ENCODE results near the gene PNMA3. TPM values are rescaled to one million over a fixed set of nuclear protein-coding genes. Genes with fewer than 3 reads are reported as not detected.
"Not testable (repeated sequence)": the region's sequence is repeated elsewhere in the genome, so short reads cannot be mapped to it uniquely, and the experiment has no call there.

The PNMA3 gene
- total RNA-seq, 2 donors from 2014 or later = 5.4 to 7.4 TPM

- peaks cover 23% of the 10 kb centered on the region for H3K9me3 Mint-ChIP-seq
- Histone ChIP-seq H3K27me3 (ENCODE audit: control insufficient read depth, insufficient read depth, low read length, poor library complexity, severe bottlenecking) (no peaks in the 10 kb centered on the region), H3K4me3 (ENCODE audit: low read length) (no peak overlapping the region), H3K9ac (ENCODE audit: extremely low read depth, low read length, poor library complexity, severe bottlenecking) (no peak overlapping the region), H3K4me1 (ENCODE audit: control insufficient read depth, insufficient read depth, low read length) (no peaks in the 10 kb centered on the region), H3K27ac (ENCODE audit: low read depth, low read length) (no peak overlapping the region), H3K36me3 (ENCODE audit: control insufficient read depth, insufficient read depth, low read length) (no peaks in the 10 kb centered on the region), H3K9me3 (ENCODE audit: control insufficient read depth, low read length) (no peaks in the 10 kb centered on the region)
- H3K36me3 Mint-ChIP-seq (ENCODE audit: low read depth) = no peaks in the 10 kb centered on the region
- no peak overlapping the region for H3K4me3 Mint-ChIP-seq
- no peak for TF ChIP-seq CTCF (conservative IDR thresholded peaks at IDR 0.05)
- peaks cover 8% of the 10 kb centered on the region for H3K27me3 Mint-ChIP-seq (ENCODE audit: insufficient read depth)
- no peak overlapping the region for H3K27ac Mint-ChIP-seq
- no peak for DNase-seq
- peaks cover 4% of the 10 kb centered on the region for H3K4me1 Mint-ChIP-seq
- WGBS, 2 experiments (ENCODE audit: insufficient coverage in 1 of 2, insufficient read length in 1 of 2) = 91% methylated on average over 6 of the region's 6 CpGs; no CpG with 5 or more reads in 1 of the 2 experiments
Observed at GRCh38 chrX:153065389-153065788, 9.1 kb downstream of the PNMA3 start.

- not testable (repeated sequence) for H3K27ac Mint-ChIP-seq; H3K27ac ChIP-seq (ENCODE audit: low read depth, low read length); H3K4me3 ChIP-seq (ENCODE audit: low read length); H3K27me3 Mint-ChIP-seq (ENCODE audit: insufficient read depth); DNase-seq; H3K4me1 Mint-ChIP-seq; H3K4me3 Mint-ChIP-seq; H3K27me3 ChIP-seq (ENCODE audit: control insufficient read depth, insufficient read depth, low read length, poor library complexity, severe bottlenecking); H3K36me3 Mint-ChIP-seq (ENCODE audit: low read depth); H3K9ac ChIP-seq (ENCODE audit: extremely low read depth, low read length, poor library complexity, severe bottlenecking); H3K4me1 ChIP-seq (ENCODE audit: control insufficient read depth, insufficient read depth, low read length); H3K9me3 ChIP-seq (ENCODE audit: control insufficient read depth, low read length); H3K36me3 ChIP-seq (ENCODE audit: control insufficient read depth, insufficient read depth, low read length)
- peaks cover 23% of the 10 kb centered on the region for H3K9me3 Mint-ChIP-seq
- WGBS, 2 experiments (ENCODE audit: insufficient coverage in 1 of 2, insufficient read length in 1 of 2) = no CpG with 5 or more reads among the region's 12 CpGs
Observed at GRCh38 chrX:153066402-153066801, 10.1 kb downstream of the PNMA3 start.

GRCh38 chrX:153071909-153072583 lies 15.8 kb downstream of the PNMA3 start, which contains the start of gene PNMA6A:
TSS of gene PNMA6A (plus strand) at chrX:153072454. CDS start at chrX:153073063, 609 bp downstream.
- H3K27me3 ChIP-seq (ENCODE audit: control insufficient read depth, insufficient read depth, low read length, poor library complexity, severe bottlenecking); H3K27ac ChIP-seq (ENCODE audit: low read depth, low read length); H3K4me1 Mint-ChIP-seq; H3K4me1 ChIP-seq (ENCODE audit: control insufficient read depth, insufficient read depth, low read length); H3K9me3 Mint-ChIP-seq; H3K9ac ChIP-seq (ENCODE audit: extremely low read depth, low read length, poor library complexity, severe bottlenecking); H3K4me3 ChIP-seq (ENCODE audit: low read length); H3K27ac Mint-ChIP-seq; H3K9me3 ChIP-seq (ENCODE audit: control insufficient read depth, low read length); H3K36me3 ChIP-seq (ENCODE audit: control insufficient read depth, insufficient read depth, low read length); DNase-seq; H3K4me3 Mint-ChIP-seq; H3K36me3 Mint-ChIP-seq (ENCODE audit: low read depth); H3K27me3 Mint-ChIP-seq (ENCODE audit: insufficient read depth): not testable (repeated sequence)
- WGBS, 2 experiments (ENCODE audit: insufficient coverage in 1 of 2, insufficient read length in 1 of 2) = no CpG with 5 or more reads among the region's 76 CpGs

- not testable (repeated sequence) for DNase-seq; H3K36me3 ChIP-seq (ENCODE audit: control insufficient read depth, insufficient read depth, low read length); H3K27ac ChIP-seq (ENCODE audit: low read depth, low read length); H3K9me3 Mint-ChIP-seq; H3K4me3 Mint-ChIP-seq; H3K27ac Mint-ChIP-seq; H3K4me1 ChIP-seq (ENCODE audit: control insufficient read depth, insufficient read depth, low read length); H3K4me1 Mint-ChIP-seq; H3K9me3 ChIP-seq (ENCODE audit: control insufficient read depth, low read length); H3K36me3 Mint-ChIP-seq (ENCODE audit: low read depth); H3K4me3 ChIP-seq (ENCODE audit: low read length); H3K27me3 Mint-ChIP-seq (ENCODE audit: insufficient read depth); H3K9ac ChIP-seq (ENCODE audit: extremely low read depth, low read length, poor library complexity, severe bottlenecking); H3K27me3 ChIP-seq (ENCODE audit: control insufficient read depth, insufficient read depth, low read length, poor library complexity, severe bottlenecking)
- no CpG with 5 or more reads among the region's 29 CpGs for WGBS, 2 experiments (ENCODE audit: insufficient coverage in 1 of 2, insufficient read length in 1 of 2)
Observed at GRCh38 chrX:153073331-153073730, 17.1 kb downstream of the PNMA3 start.

Data from endodermal cell (in vitro differentiated cells).